H1 (cell line): ENCODE measurements around the gene RPS6KC1. TPM values are rescaled to one million over a fixed set of nuclear protein-coding genes. Genes with fewer than 3 reads are reported as not detected.

ENCODE experiments used
- CTCF ChIA-PET: fragments of 300-600 bp; sonication (Branson Sonifier 250); formaldehyde crosslinking; loops from one replicate; lab custom pipeline; 2021; ENCODE audit not compliant: partially characterized antibody; lab: Charles Lee
- POLR2A ChIA-PET: fragments of 300-600 bp; sonication (Branson Sonifier 250); formaldehyde crosslinking; loops from one replicate; lab custom pipeline; 2021; ENCODE audit warnings: inconsistent platforms; ENCODE audit not compliant: partially characterized antibody; lab: Charles Lee
- DNase-seq, 2 experiments: peaks; one replicate each; pipeline versions ENCODE4 v3.0.0 to v3.0.0-alpha.2; 2010 to 2022; ENCODE audit warnings: low spot score in 2 of 2, low read depth in 1 of 2, mixed read lengths in 1 of 2
- FAIRE-seq: peaks from 2 replicates; lab custom pipeline; 2011; peaks lifted over from hg19 to GRCh38; lab: Jason Lieb, UNC
- H2AFZ ChIP-seq: 2 replicates; pipeline ENCODE4 v1.8.1; 2012; ENCODE audit warnings: low read length, inconsistent platforms
- H2AK5ac ChIP-seq: 2 replicates; pipeline ENCODE4 v1.6.1; 2013; ENCODE audit warnings: low read depth, low read length
- H2BK120ac ChIP-seq: replicated peaks from 2 replicates; pipeline ENCODE3; 2013; ENCODE audit warnings: low read depth, low read length, inconsistent platforms
- H2BK12ac ChIP-seq: 2 replicates; pipeline ENCODE4 v1.6.1; 2013; ENCODE audit warnings: low read depth, low read length
- H2BK15ac ChIP-seq: 2 replicates; pipeline ENCODE4 v1.6.1; 2013; ENCODE audit warnings: low read length
- H2BK20ac ChIP-seq: 2 replicates; pipeline ENCODE4 v1.6.1; 2013; ENCODE audit warnings: low read length
- H2BK5ac ChIP-seq: 2 replicates; pipeline ENCODE4 v1.6.1; 2013; ENCODE audit warnings: low read depth, low read length
- H3K14ac ChIP-seq: 2 replicates; pipeline ENCODE4 v1.6.1; 2013; ENCODE audit warnings: inconsistent platforms; ENCODE audit not compliant: insufficient read length
- H3K18ac ChIP-seq: 2 replicates; pipeline ENCODE4 v1.6.1; 2013; ENCODE audit warnings: low read length; ENCODE audit errors: extremely low read depth
- H3K23ac ChIP-seq: 2 replicates; pipeline ENCODE4 v1.6.1; 2013; ENCODE audit warnings: inconsistent platforms; ENCODE audit not compliant: insufficient read length
- H3K23me2 ChIP-seq: 2 replicates; pipeline ENCODE4 v1.6.1; 2013; ENCODE audit warnings: low read depth, low read length
- H3K27ac ChIP-seq: 2 replicates; pipeline ENCODE4 v1.6.1; 2011; ENCODE audit warnings: low read depth, low read length, inconsistent platforms
- H3K27me3 ChIP-seq, 4 experiments: replicated peaks in 1 of 4; 1 replicate in 1 of 4; 2 replicates in 3 of 4; pipeline versions ENCODE4 v1.6.1 to v1.8.1; 2011 to 2013; ENCODE audit warnings: low read length in 3 of 4, mild to moderate bottlenecking in 3 of 4, inconsistent platforms in 2 of 4, mixed read lengths in 2 of 4, moderate library complexity in 1 of 4; ENCODE audit not compliant: control insufficient read depth in 3 of 4, insufficient read depth in 3 of 4; ENCODE audit errors: extremely low read depth in 1 of 4
- H3K36me3 ChIP-seq, 4 experiments: 2 replicates each; pipeline versions ENCODE4 v1.6.1 to v1.8.1; 2011 to 2013; ENCODE audit warnings: mild to moderate bottlenecking in 4 of 4, low read length in 3 of 4, moderate library complexity in 2 of 4, control low read depth in 1 of 4, inconsistent platforms in 1 of 4; ENCODE audit not compliant: insufficient read depth in 4 of 4, control insufficient read depth in 2 of 4
- H3K4ac ChIP-seq: replicated peaks from 2 replicates; pipeline ENCODE3; 2013; ENCODE audit warnings: low read length, low read depth, mixed read lengths, inconsistent platforms; ENCODE audit not compliant: insufficient read length
- H3K4me1 ChIP-seq, 4 experiments: replicated peaks in 1 of 4; 1 replicate in 1 of 4; 2 replicates in 3 of 4; pipeline versions ENCODE4 v1.6.1 to v1.8.1; 2011 to 2013; ENCODE audit warnings: low read length in 3 of 4, inconsistent platforms in 2 of 4, mixed read lengths in 1 of 4; ENCODE audit not compliant: insufficient read depth in 4 of 4, control insufficient read depth in 3 of 4
- H3K4me2 ChIP-seq, 2 experiments: 2 replicates each; pipeline versions ENCODE4 v1.6.1 to v1.8.1; 2011 to 2013; ENCODE audit warnings: low read depth in 2 of 2, low read length in 2 of 2, control low read depth in 1 of 2, inconsistent platforms in 1 of 2, mild to moderate bottlenecking in 1 of 2; ENCODE audit not compliant: insufficient read depth in 1 of 2
- H3K4me3 ChIP-seq, 4 experiments: fragments of 200-600, 300-600 bp in 1 of 4; sonication (generic), shearing (Covaris generic), sonication (Bioruptor Twin) in 1 of 4; 2 replicates each; pipeline versions ENCODE4 v1.5.1 to v1.8.1; 2011 to 2016; ENCODE audit warnings: low read length in 4 of 4, low read depth in 3 of 4, control low read depth in 2 of 4, inconsistent platforms in 2 of 4, mild to moderate bottlenecking in 2 of 4, mixed read lengths in 1 of 4, moderate library complexity in 1 of 4; ENCODE audit not compliant: insufficient read depth in 2 of 4; ENCODE audit errors: extremely low read depth in 1 of 4
- H3K56ac ChIP-seq: replicated peaks from 2 replicates; pipeline ENCODE3; 2013; ENCODE audit warnings: low read depth, mild to moderate bottlenecking, mixed read lengths, low read length, inconsistent platforms; ENCODE audit not compliant: insufficient read length
- H3K79me1 ChIP-seq: 2 replicates; pipeline ENCODE4 v1.6.1; 2013; ENCODE audit warnings: low read depth, low read length, control low read depth
- H3K79me2 ChIP-seq, 2 experiments: 2 replicates each; pipeline versions ENCODE4 v1.6.1 to v1.8.1; 2012 to 2013; ENCODE audit warnings: low read length in 2 of 2, mild to moderate bottlenecking in 2 of 2, inconsistent platforms in 1 of 2; ENCODE audit not compliant: insufficient read depth in 2 of 2, control insufficient read depth in 1 of 2
- H3K9ac ChIP-seq, 4 experiments: replicated peaks in 1 of 4; 1 replicate in 1 of 4; 2 replicates in 3 of 4; pipeline versions ENCODE4 v1.6.1 to v1.8.1; 2011 to 2013; ENCODE audit warnings: low read depth in 3 of 4, low read length in 3 of 4, control low read depth in 2 of 4, mild to moderate bottlenecking in 2 of 4, moderate library complexity in 2 of 4, inconsistent platforms in 1 of 4; ENCODE audit errors: extremely low read depth in 1 of 4
- H3K9me3 ChIP-seq, 2 experiments: 2 replicates each; pipeline versions ENCODE4 v1.6.1 to v1.8.1; 2012 to 2013; ENCODE audit warnings: mild to moderate bottlenecking in 2 of 2, moderate library complexity in 2 of 2, control low read depth in 1 of 2, inconsistent platforms in 1 of 2, low read depth in 1 of 2, low read length in 1 of 2, mixed read lengths in 1 of 2; ENCODE audit not compliant: insufficient read depth in 2 of 2
- H4K20me1 ChIP-seq, 2 experiments: replicated peaks in 1 of 2; 2 replicates each; pipeline versions ENCODE3 to v1.8.1; 2011 to 2013; ENCODE audit warnings: inconsistent platforms in 2 of 2, low read length in 2 of 2, mild to moderate bottlenecking in 1 of 2; ENCODE audit not compliant: insufficient read depth in 2 of 2, control insufficient read depth in 1 of 2
- H4K5ac ChIP-seq: 2 replicates; pipeline ENCODE4 v1.6.1; 2013; ENCODE audit warnings: low read length, low read depth, mixed read lengths, inconsistent platforms; ENCODE audit not compliant: insufficient read length
- H4K8ac ChIP-seq: 2 replicates; pipeline ENCODE4 v1.8.0; 2013; ENCODE audit warnings: mild to moderate bottlenecking, moderate library complexity, low read length, inconsistent platforms; ENCODE audit not compliant: insufficient read depth; ENCODE audit errors: extremely low read depth
- H4K91ac ChIP-seq: replicated peaks from 2 replicates; pipeline ENCODE3; 2013; ENCODE audit warnings: low read length, mixed read lengths, inconsistent platforms; ENCODE audit not compliant: insufficient read length
- KDM1A ChIP-seq: fragments of 200-600, 300-600 bp; sonication (generic); IDR thresholded peaks from 2 replicates; pipeline ENCODE4 v1.7.1; 2016; ENCODE audit warnings: mild to moderate bottlenecking, low read length, borderline replicate concordance
- POLR2AphosphoS5 ChIP-seq: IDR thresholded peaks from 2 replicates; pipeline ENCODE4 v1.6.1; 2011; ENCODE audit warnings: low read depth, low read length
- SUZ12 ChIP-seq: fragments of 200-600 bp; sonication (generic); IDR thresholded peaks from 2 replicates; pipeline ENCODE4 v1.6.1; 2012; ENCODE audit warnings: mild to moderate bottlenecking, inconsistent platforms, low read length, moderate library complexity, mixed read lengths
- WGBS, 2 experiments: shearing (Covaris generic) in 1 of 2; methylation state at CpG; one replicate each; pipeline versions ENCODE4 v1.1.6 to v1.1.7; 2013 to 2015; ENCODE audit warnings: low lambda C conversion rate in 2 of 2, mixed read lengths in 2 of 2, inconsistent platforms in 1 of 2, low coverage in 1 of 2, missing lambda C conversion rate in 1 of 2; ENCODE audit not compliant: insufficient replicate concordance in 2 of 2, insufficient coverage in 1 of 2, insufficient read length in 1 of 2; ENCODE audit errors: extremely low coverage in 1 of 2, missing lambda C conversion rate in 1 of 2; 5-methylcytosine and 5-hydroxymethylcytosine counted together
- long read RNA-seq, 2 experiments: library from RNA in 1 of 2; library from capped mRNA in 1 of 2; stranded (forward); transcript quantifications; one replicate each; pipeline ENCODE4 v2.0.0, GENCODE V29; 2021; ENCODE audit warnings: inconsistent platforms in 1 of 2
- polyA minus RNA-seq, 3 experiments: library from RNA; depleted of rRNA, polyadenylated mRNA; stranded (reverse); fragments of >200 nt; gene quantifications; 1 replicate in 2 of 3; 2 replicates in 1 of 3; pipeline ENCODE4 v1.2.3, GENCODE V29; 2011
- polyA plus RNA-seq, 7 experiments: library from polyadenylated mRNA; depleted of rRNA in 3 of 7; stranded (reverse) in 5 of 7; unstranded in 2 of 7; fragments of >200 nt in 5 of 7; fragments of 200-250 nt in 2 of 7; gene quantifications; 1 replicate in 5 of 7; 2 replicates in 1 of 7; 4 replicates in 1 of 7; pipeline versions ENCODE4 v1.2.1 to v1.2.3, GENCODE V29; 2011 to 2013; ENCODE audit warnings: missing spikeins in 2 of 7, mixed read lengths in 2 of 7
- total RNA-seq: library from RNA; stranded (reverse); fragmentation: NEBNext Ultra II Directional; extraction: Animal tissue kit (Norgen Biotek cat#: 25700); gene quantifications from 2 replicates; pipeline ENCODE4 v1.2.1, GENCODE V29; 2021

The RPS6KC1 gene, protein sequence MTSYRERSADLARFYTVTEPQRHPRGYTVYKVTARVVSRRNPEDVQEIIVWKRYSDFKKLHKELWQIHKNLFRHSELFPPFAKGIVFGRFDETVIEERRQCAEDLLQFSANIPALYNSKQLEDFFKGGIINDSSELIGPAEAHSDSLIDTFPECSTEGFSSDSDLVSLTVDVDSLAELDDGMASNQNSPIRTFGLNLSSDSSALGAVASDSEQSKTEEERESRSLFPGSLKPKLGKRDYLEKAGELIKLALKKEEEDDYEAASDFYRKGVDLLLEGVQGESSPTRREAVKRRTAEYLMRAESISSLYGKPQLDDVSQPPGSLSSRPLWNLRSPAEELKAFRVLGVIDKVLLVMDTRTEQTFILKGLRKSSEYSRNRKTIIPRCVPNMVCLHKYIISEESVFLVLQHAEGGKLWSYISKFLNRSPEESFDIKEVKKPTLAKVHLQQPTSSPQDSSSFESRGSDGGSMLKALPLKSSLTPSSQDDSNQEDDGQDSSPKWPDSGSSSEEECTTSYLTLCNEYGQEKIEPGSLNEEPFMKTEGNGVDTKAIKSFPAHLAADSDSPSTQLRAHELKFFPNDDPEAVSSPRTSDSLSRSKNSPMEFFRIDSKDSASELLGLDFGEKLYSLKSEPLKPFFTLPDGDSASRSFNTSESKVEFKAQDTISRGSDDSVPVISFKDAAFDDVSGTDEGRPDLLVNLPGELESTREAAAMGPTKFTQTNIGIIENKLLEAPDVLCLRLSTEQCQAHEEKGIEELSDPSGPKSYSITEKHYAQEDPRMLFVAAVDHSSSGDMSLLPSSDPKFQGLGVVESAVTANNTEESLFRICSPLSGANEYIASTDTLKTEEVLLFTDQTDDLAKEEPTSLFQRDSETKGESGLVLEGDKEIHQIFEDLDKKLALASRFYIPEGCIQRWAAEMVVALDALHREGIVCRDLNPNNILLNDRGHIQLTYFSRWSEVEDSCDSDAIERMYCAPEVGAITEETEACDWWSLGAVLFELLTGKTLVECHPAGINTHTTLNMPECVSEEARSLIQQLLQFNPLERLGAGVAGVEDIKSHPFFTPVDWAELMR
- total RNA-seq (16.2 and 17.6 TPM in 2 replicates), polyA plus RNA-seq (2011; rRNA removed) (2.6 and 4.9 TPM in 2 replicates), polyA minus RNA-seq (2011; rRNA and poly(A)+ RNA removed) (17.9 and 22.2 TPM in 2 replicates)
- 5.7 TPM for polyA plus RNA-seq (2011; cell fraction: cytosol; rRNA removed)
- polyA plus RNA-seq (2011; cell fraction: nucleus; rRNA removed): 3.3 TPM
- 7.4 to 13.2 TPM (median 9.0 TPM) in 4 replicates for polyA plus RNA-seq (2012, experiment 1 of 2)
- 0.52 TPM for polyA plus RNA-seq (2012, experiment 2 of 2)
- polyA plus RNA-seq (2013, experiment 1 of 2): 9.4 TPM
- polyA plus RNA-seq (2013, experiment 2 of 2): 10.3 TPM
- 11.4 TPM for polyA minus RNA-seq (2011; cell fraction: cytosol; rRNA and poly(A)+ RNA removed)
- 36.6 TPM for polyA minus RNA-seq (2011; cell fraction: nucleus; rRNA and poly(A)+ RNA removed)
- long read RNA-seq, experiment 1, full-length matches to known transcripts: 1 of 15 reads
- long read RNA-seq, experiment 1, partial matches to known transcripts: 10 of 15 reads
- long read RNA-seq, experiment 1, other reads (novel, unspliced or antisense): 4 of 15 reads
- long read RNA-seq, experiment 2, partial matches to known transcripts: 3 of 3 reads
- long read RNA-seq, experiment 2, other reads (novel, unspliced or antisense): 0 of 3 reads

- peak within 1 kb of the TSS; percentile 66 to 72 for H3K4me2 ChIP-seq
- H3K14ac ChIP-seq: no peak within 1 kb of the TSS
- FAIRE-seq: no peak
- peak within 1 kb of the TSS; percentile 22; the same call in 1 of the 2 replicates for H3K18ac ChIP-seq
- H4K5ac ChIP-seq: peak within 1 kb of the TSS; percentile 31
- H2BK12ac ChIP-seq: no peak within 1 kb of the TSS
- peak within 1 kb of the TSS; percentile 91 for H4K8ac ChIP-seq
- no peaks in the 10 kb centered on the region; a peak in 1 of 7 replicates for H3K27me3 ChIP-seq
- ChIA-PET CTCF (interaction anchor here (1.5 kb wide), 1 partner anchor 84 kb away, joined by 3 read pairs; no protein-coding TSS in a partner anchor), POLR2A (interaction anchor here (1.4 kb wide), 1 partner anchor 36 kb away, joined by 3 read pairs; the partner anchor contains the start of gene ANGEL2)
- WGBS, 2 experiments: 3% methylated on average over 24 of the region's 42 CpGs; no CpG with 5 or more reads in 1 of the 2 experiments
- H3K4me1 ChIP-seq: peaks cover 0 to 8% (median 2%) of the 10 kb centered on the region in 4 experiments; a peak in 2 of 7 replicates
- H4K91ac ChIP-seq: peak within 1 kb of the TSS; percentile 67
- H3K4me3 ChIP-seq: peak within 1 kb of the TSS; percentile 81 to 93 (median 91)
- H2BK120ac ChIP-seq: no peak within 1 kb of the TSS
- peak within 1 kb of the TSS; percentile 40 to 60 (median 48) for H3K9ac ChIP-seq
- H3K56ac ChIP-seq: peak within 1 kb of the TSS; percentile 33
- H2BK15ac ChIP-seq: peak within 1 kb of the TSS; percentile 20; the same call in 1 of the 2 replicates
- no peaks in the 10 kb centered on the region for H3K36me3 ChIP-seq
- H3K9me3 ChIP-seq: no peaks in the 10 kb centered on the region
- no peak within 1 kb of the TSS for H2AK5ac ChIP-seq
- H3K23me2 ChIP-seq: no peaks in the 10 kb centered on the region; the same call in 1 of the 2 replicates
- no peaks in the 10 kb centered on the region for H4K20me1 ChIP-seq
- H2BK5ac ChIP-seq: peak within 1 kb of the TSS; percentile 22; the same call in 1 of the 2 replicates
- peak within 1 kb of the TSS; percentile 73 for H2AFZ ChIP-seq
- no peaks in the 10 kb centered on the region for H3K79me1 ChIP-seq
- H3K79me2 ChIP-seq: peaks cover 0 to 32% of the 10 kb centered on the region in 2 experiments; a peak in 2 of 4 replicates
- H2BK20ac ChIP-seq: no peak within 1 kb of the TSS
- DNase-seq: peak; percentile 27 to 85
- H3K27ac ChIP-seq: no peak within 1 kb of the TSS; the same call in 1 of the 2 replicates
- no peak within 1 kb of the TSS for H3K23ac ChIP-seq
- H3K4ac ChIP-seq: peak within 1 kb of the TSS; percentile 11
- TF ChIP-seq KDM1A (0 out of 2 replicates have a peak, but pooled peaks have one; percentile 3), SUZ12 (0 out of 2 replicates have a peak, but pooled peaks have one; percentile 22), POLR2AphosphoS5 (no peak)
These were observed at the start of gene RPS6KC1 for GRCh38 chr1:213051127-213051880. RPS6KC1 (plus strand) TSS chr1:213051241; CDS start chr1:213051405, 164 bp downstream.
